H1 (cell line): ENCODE data around the gene CDC5L. TPM values are rescaled to one million over a fixed set of nuclear protein-coding genes. Genes with fewer than 3 reads are reported as not detected.

Source experiments
- CTCF ChIA-PET: fragments of 300-600 bp; sonication (Branson Sonifier 250); formaldehyde crosslinking; loops from one replicate; lab custom pipeline; 2021; ENCODE audit not compliant: partially characterized antibody; lab: Charles Lee
- POLR2A ChIA-PET: fragments of 300-600 bp; sonication (Branson Sonifier 250); formaldehyde crosslinking; loops from one replicate; lab custom pipeline; 2021; ENCODE audit warnings: inconsistent platforms; ENCODE audit not compliant: partially characterized antibody; lab: Charles Lee
- DNase-seq, 2 experiments: peaks; one replicate each; pipeline versions ENCODE4 v3.0.0 to v3.0.0-alpha.2; 2010 to 2022; ENCODE audit warnings: low spot score in 2 of 2, low read depth in 1 of 2, mixed read lengths in 1 of 2
- FAIRE-seq: peaks from 2 replicates; lab custom pipeline; 2011; peaks lifted over from hg19 to GRCh38; lab: Jason Lieb, UNC
- H2AFZ ChIP-seq: 2 replicates; pipeline ENCODE4 v1.8.1; 2012; ENCODE audit warnings: low read length, inconsistent platforms
- H2AK5ac ChIP-seq: 2 replicates; pipeline ENCODE4 v1.6.1; 2013; ENCODE audit warnings: low read depth, low read length
- H2BK120ac ChIP-seq: replicated peaks from 2 replicates; pipeline ENCODE3; 2013; ENCODE audit warnings: low read depth, low read length, inconsistent platforms
- H2BK12ac ChIP-seq: 2 replicates; pipeline ENCODE4 v1.6.1; 2013; ENCODE audit warnings: low read depth, low read length
- H2BK15ac ChIP-seq: 2 replicates; pipeline ENCODE4 v1.6.1; 2013; ENCODE audit warnings: low read length
- H2BK20ac ChIP-seq: 2 replicates; pipeline ENCODE4 v1.6.1; 2013; ENCODE audit warnings: low read length
- H2BK5ac ChIP-seq: 2 replicates; pipeline ENCODE4 v1.6.1; 2013; ENCODE audit warnings: low read depth, low read length
- H3K14ac ChIP-seq: 2 replicates; pipeline ENCODE4 v1.6.1; 2013; ENCODE audit warnings: inconsistent platforms; ENCODE audit not compliant: insufficient read length
- H3K18ac ChIP-seq: 2 replicates; pipeline ENCODE4 v1.6.1; 2013; ENCODE audit warnings: low read length; ENCODE audit errors: extremely low read depth
- H3K23ac ChIP-seq: 2 replicates; pipeline ENCODE4 v1.6.1; 2013; ENCODE audit warnings: inconsistent platforms; ENCODE audit not compliant: insufficient read length
- H3K23me2 ChIP-seq: 2 replicates; pipeline ENCODE4 v1.6.1; 2013; ENCODE audit warnings: low read depth, low read length
- H3K27ac ChIP-seq: 2 replicates; pipeline ENCODE4 v1.6.1; 2011; ENCODE audit warnings: low read depth, low read length, inconsistent platforms
- H3K27me3 ChIP-seq, 4 experiments: replicated peaks in 1 of 4; 1 replicate in 1 of 4; 2 replicates in 3 of 4; pipeline versions ENCODE4 v1.6.1 to v1.8.1; 2011 to 2013; ENCODE audit warnings: low read length in 3 of 4, mild to moderate bottlenecking in 3 of 4, inconsistent platforms in 2 of 4, mixed read lengths in 2 of 4, moderate library complexity in 1 of 4; ENCODE audit not compliant: control insufficient read depth in 3 of 4, insufficient read depth in 3 of 4; ENCODE audit errors: extremely low read depth in 1 of 4
- H3K36me3 ChIP-seq, 4 experiments: 2 replicates each; pipeline versions ENCODE4 v1.6.1 to v1.8.1; 2011 to 2013; ENCODE audit warnings: mild to moderate bottlenecking in 4 of 4, low read length in 3 of 4, moderate library complexity in 2 of 4, control low read depth in 1 of 4, inconsistent platforms in 1 of 4; ENCODE audit not compliant: insufficient read depth in 4 of 4, control insufficient read depth in 2 of 4
- H3K4ac ChIP-seq: replicated peaks from 2 replicates; pipeline ENCODE3; 2013; ENCODE audit warnings: low read length, low read depth, mixed read lengths, inconsistent platforms; ENCODE audit not compliant: insufficient read length
- H3K4me1 ChIP-seq, 4 experiments: replicated peaks in 1 of 4; 1 replicate in 1 of 4; 2 replicates in 3 of 4; pipeline versions ENCODE4 v1.6.1 to v1.8.1; 2011 to 2013; ENCODE audit warnings: low read length in 3 of 4, inconsistent platforms in 2 of 4, mixed read lengths in 1 of 4; ENCODE audit not compliant: insufficient read depth in 4 of 4, control insufficient read depth in 3 of 4
- H3K4me2 ChIP-seq, 2 experiments: 2 replicates each; pipeline versions ENCODE4 v1.6.1 to v1.8.1; 2011 to 2013; ENCODE audit warnings: low read depth in 2 of 2, low read length in 2 of 2, control low read depth in 1 of 2, inconsistent platforms in 1 of 2, mild to moderate bottlenecking in 1 of 2; ENCODE audit not compliant: insufficient read depth in 1 of 2
- H3K4me3 ChIP-seq, 4 experiments: fragments of 200-600, 300-600 bp in 1 of 4; sonication (generic), shearing (Covaris generic), sonication (Bioruptor Twin) in 1 of 4; 2 replicates each; pipeline versions ENCODE4 v1.5.1 to v1.8.1; 2011 to 2016; ENCODE audit warnings: low read length in 4 of 4, low read depth in 3 of 4, control low read depth in 2 of 4, inconsistent platforms in 2 of 4, mild to moderate bottlenecking in 2 of 4, mixed read lengths in 1 of 4, moderate library complexity in 1 of 4; ENCODE audit not compliant: insufficient read depth in 2 of 4; ENCODE audit errors: extremely low read depth in 1 of 4
- H3K56ac ChIP-seq: replicated peaks from 2 replicates; pipeline ENCODE3; 2013; ENCODE audit warnings: low read depth, mild to moderate bottlenecking, mixed read lengths, low read length, inconsistent platforms; ENCODE audit not compliant: insufficient read length
- H3K79me1 ChIP-seq: 2 replicates; pipeline ENCODE4 v1.6.1; 2013; ENCODE audit warnings: low read depth, low read length, control low read depth
- H3K79me2 ChIP-seq, 2 experiments: 2 replicates each; pipeline versions ENCODE4 v1.6.1 to v1.8.1; 2012 to 2013; ENCODE audit warnings: low read length in 2 of 2, mild to moderate bottlenecking in 2 of 2, inconsistent platforms in 1 of 2; ENCODE audit not compliant: insufficient read depth in 2 of 2, control insufficient read depth in 1 of 2
- H3K9ac ChIP-seq, 4 experiments: replicated peaks in 1 of 4; 1 replicate in 1 of 4; 2 replicates in 3 of 4; pipeline versions ENCODE4 v1.6.1 to v1.8.1; 2011 to 2013; ENCODE audit warnings: low read depth in 3 of 4, low read length in 3 of 4, control low read depth in 2 of 4, mild to moderate bottlenecking in 2 of 4, moderate library complexity in 2 of 4, inconsistent platforms in 1 of 4; ENCODE audit errors: extremely low read depth in 1 of 4
- H3K9me3 ChIP-seq, 2 experiments: 2 replicates each; pipeline versions ENCODE4 v1.6.1 to v1.8.1; 2012 to 2013; ENCODE audit warnings: mild to moderate bottlenecking in 2 of 2, moderate library complexity in 2 of 2, control low read depth in 1 of 2, inconsistent platforms in 1 of 2, low read depth in 1 of 2, low read length in 1 of 2, mixed read lengths in 1 of 2; ENCODE audit not compliant: insufficient read depth in 2 of 2
- H4K20me1 ChIP-seq, 2 experiments: replicated peaks in 1 of 2; 2 replicates each; pipeline versions ENCODE3 to v1.8.1; 2011 to 2013; ENCODE audit warnings: inconsistent platforms in 2 of 2, low read length in 2 of 2, mild to moderate bottlenecking in 1 of 2; ENCODE audit not compliant: insufficient read depth in 2 of 2, control insufficient read depth in 1 of 2
- H4K5ac ChIP-seq: 2 replicates; pipeline ENCODE4 v1.6.1; 2013; ENCODE audit warnings: low read length, low read depth, mixed read lengths, inconsistent platforms; ENCODE audit not compliant: insufficient read length
- H4K8ac ChIP-seq: 2 replicates; pipeline ENCODE4 v1.8.0; 2013; ENCODE audit warnings: mild to moderate bottlenecking, moderate library complexity, low read length, inconsistent platforms; ENCODE audit not compliant: insufficient read depth; ENCODE audit errors: extremely low read depth
- H4K91ac ChIP-seq: replicated peaks from 2 replicates; pipeline ENCODE3; 2013; ENCODE audit warnings: low read length, mixed read lengths, inconsistent platforms; ENCODE audit not compliant: insufficient read length
- BRCA1 ChIP-seq: IDR thresholded peaks from 2 replicates; pipeline ENCODE4 v1.6.1; 2012; ENCODE audit warnings: low read depth, low read length, improper control_type of control experiment
- CBX8 ChIP-seq: fragments of 300-800, 300-1000 bp; sonication (generic); IDR thresholded peaks from 2 replicates; pipeline ENCODE4 v1.7.1; 2016; ENCODE audit warnings: low read depth, low read length, borderline replicate concordance
- CEBPB ChIP-seq: IDR thresholded peaks from 2 replicates; pipeline ENCODE4 v1.6.1; 2012; ENCODE audit warnings: low read depth, low read length
- JUND ChIP-seq: IDR thresholded peaks from 2 replicates; pipeline ENCODE4 v1.6.1; 2011; ENCODE audit warnings: mild to moderate bottlenecking, improper control_type of control experiment, low read length
- NRF1 ChIP-seq: IDR thresholded peaks from 2 replicates; pipeline ENCODE4 v1.6.1; 2011; ENCODE audit warnings: mild to moderate bottlenecking, low read depth, low read length, improper control_type of control experiment
- PHF8 ChIP-seq: fragments of 200-600 bp; sonication (generic); conservative IDR thresholded peaks from 2 replicates; pipeline ENCODE4 v1.7.1; 2012; ENCODE audit warnings: low read depth, mild to moderate bottlenecking, inconsistent platforms, low read length, moderate library complexity
- POU5F1 ChIP-seq: IDR thresholded peaks from 2 replicates; pipeline ENCODE4 v1.6.1; 2011; ENCODE audit warnings: low read depth, mild to moderate bottlenecking, low read length, moderate library complexity
- SP2 ChIP-seq: IDR thresholded peaks from 2 replicates; pipeline ENCODE4 v1.6.1; 2012; ENCODE audit warnings: mild to moderate bottlenecking, low read length, inconsistent platforms
- SUZ12 ChIP-seq: fragments of 200-600 bp; sonication (generic); IDR thresholded peaks from 2 replicates; pipeline ENCODE4 v1.6.1; 2012; ENCODE audit warnings: mild to moderate bottlenecking, inconsistent platforms, low read length, moderate library complexity, mixed read lengths
- TEAD4 ChIP-seq: IDR thresholded peaks from 2 replicates; pipeline ENCODE4 v1.6.1; 2012; ENCODE audit warnings: low read depth, low read length, inconsistent platforms, mixed read lengths
- WGBS, 2 experiments: shearing (Covaris generic) in 1 of 2; methylation state at CpG; one replicate each; pipeline versions ENCODE4 v1.1.6 to v1.1.7; 2013 to 2015; ENCODE audit warnings: low lambda C conversion rate in 2 of 2, mixed read lengths in 2 of 2, inconsistent platforms in 1 of 2, low coverage in 1 of 2, missing lambda C conversion rate in 1 of 2; ENCODE audit not compliant: insufficient replicate concordance in 2 of 2, insufficient coverage in 1 of 2, insufficient read length in 1 of 2; ENCODE audit errors: extremely low coverage in 1 of 2, missing lambda C conversion rate in 1 of 2; 5-methylcytosine and 5-hydroxymethylcytosine counted together
- polyA plus RNA-seq, 7 experiments: library from polyadenylated mRNA; depleted of rRNA in 3 of 7; stranded (reverse) in 5 of 7; unstranded in 2 of 7; fragments of >200 nt in 5 of 7; fragments of 200-250 nt in 2 of 7; gene quantifications; 1 replicate in 5 of 7; 2 replicates in 1 of 7; 4 replicates in 1 of 7; pipeline versions ENCODE4 v1.2.1 to v1.2.3, GENCODE V29; 2011 to 2013; ENCODE audit warnings: missing spikeins in 2 of 7, mixed read lengths in 2 of 7
- total RNA-seq: library from RNA; stranded (reverse); fragmentation: NEBNext Ultra II Directional; extraction: Animal tissue kit (Norgen Biotek cat#: 25700); gene quantifications from 2 replicates; pipeline ENCODE4 v1.2.1, GENCODE V29; 2021
- TF ChIP-seq, protein P1 (sequence below): IDR thresholded peaks from 2 replicates; pipeline ENCODE4 v1.6.1; 2011; ENCODE audit warnings: low read depth, mild to moderate bottlenecking, low read length; ENCODE audit not compliant: insufficient read depth

Gene CDC5L
- total and polyA plus RNA-seq, 2 of the 8 experiments (the other 6 are each of a cell fraction or from before 2014, with no cell fraction given), result 8.4 to 32.8 TPM

DNA sequence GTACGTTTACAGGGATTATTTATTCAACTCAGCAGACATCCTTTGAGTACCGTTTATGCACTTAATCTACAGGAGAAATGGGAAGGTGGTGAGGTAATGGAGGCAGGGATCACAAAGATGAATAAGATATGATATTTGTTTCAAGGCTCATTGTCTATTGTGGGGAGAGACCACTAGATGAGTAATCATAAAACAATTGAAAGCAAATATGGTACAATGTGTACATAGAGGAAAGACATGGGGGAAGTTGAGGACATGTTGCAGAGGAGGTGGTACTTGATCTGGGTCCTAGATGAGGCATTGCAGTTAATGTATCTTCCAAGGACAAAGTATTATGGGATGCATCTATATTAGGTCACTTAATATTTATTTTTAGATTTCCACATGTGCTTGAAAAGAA, 13.7 kb upstream of the CDC5L start:
- H3K36me3 ChIP-seq, result no peaks in the 10 kb centered on the region
- no peak overlapping the region for H3K4me2 ChIP-seq
- H3K79me1 ChIP-seq, result no peaks in the 10 kb centered on the region
- H4K20me1 ChIP-seq, result no peaks in the 10 kb centered on the region
- no peak overlapping the region for H3K27ac ChIP-seq
- H3K4me1 ChIP-seq, result no peaks in the 10 kb centered on the region
- H2BK120ac ChIP-seq, result no peak overlapping the region
- no peak overlapping the region for H4K8ac ChIP-seq
- no peak overlapping the region for H3K4ac ChIP-seq
- H2AK5ac ChIP-seq, result no peak overlapping the region
- H3K56ac ChIP-seq, result no peak overlapping the region
- no peak overlapping the region for H2BK20ac ChIP-seq
- TF ChIP-seq CBX8 (no peak), NRF1 (no peak), CEBPB (no peak), BRCA1 (no peak), TEAD4 (no peak), SUZ12 (no peak), PHF8 (no peak), POU5F1 (no peak), SP2 (no peak), JUND (no peak)
- TF ChIP-seq, protein P1, sequence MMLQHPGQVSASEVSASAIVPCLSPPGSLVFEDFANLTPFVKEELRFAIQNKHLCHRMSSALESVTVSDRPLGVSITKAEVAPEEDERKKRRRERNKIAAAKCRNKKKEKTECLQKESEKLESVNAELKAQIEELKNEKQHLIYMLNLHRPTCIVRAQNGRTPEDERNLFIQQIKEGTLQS, result no peak
- TF ChIP-seq, all 59 proteins: peak for 0
- H3K14ac ChIP-seq, result no peak overlapping the region
- H3K79me2 ChIP-seq, result no peaks in the 10 kb centered on the region
- no peaks in the 10 kb centered on the region for H3K23me2 ChIP-seq
- CTCF ChIA-PET, result no interaction called here
- FAIRE-seq (no peak), DNase-seq (no peak)
- no peak overlapping the region for H2BK5ac ChIP-seq
- POLR2A ChIA-PET, result no interaction called here
- H2BK15ac ChIP-seq, result no peak overlapping the region
- no peak overlapping the region for H4K91ac ChIP-seq
- no peak overlapping the region for H3K9ac ChIP-seq
- H3K4me3 ChIP-seq, result no peak overlapping the region
- no peak overlapping the region for H2AFZ ChIP-seq
- H3K27me3 ChIP-seq, result no peaks in the 10 kb centered on the region
- H3K9me3 ChIP-seq, result no peaks in the 10 kb centered on the region
- no peak overlapping the region for H2BK12ac ChIP-seq
- no peak overlapping the region for H4K5ac ChIP-seq
- H3K23ac ChIP-seq, result no peak overlapping the region
- H3K18ac ChIP-seq, result no peak overlapping the region
- WGBS, 2 experiments, result 85% methylated on average over 2 of the region's 2 CpGs; no CpG with 5 or more reads in 1 of the 2 experiments
